ENCODE data around the gene BORA. TPM values are rescaled to one million over a fixed set of nuclear protein-coding genes. Genes with fewer than 3 reads are reported as not detected.

The BORA gene
- total RNA-seq, 1 donor from 2014 or later = 3.2 TPM

DNA sequence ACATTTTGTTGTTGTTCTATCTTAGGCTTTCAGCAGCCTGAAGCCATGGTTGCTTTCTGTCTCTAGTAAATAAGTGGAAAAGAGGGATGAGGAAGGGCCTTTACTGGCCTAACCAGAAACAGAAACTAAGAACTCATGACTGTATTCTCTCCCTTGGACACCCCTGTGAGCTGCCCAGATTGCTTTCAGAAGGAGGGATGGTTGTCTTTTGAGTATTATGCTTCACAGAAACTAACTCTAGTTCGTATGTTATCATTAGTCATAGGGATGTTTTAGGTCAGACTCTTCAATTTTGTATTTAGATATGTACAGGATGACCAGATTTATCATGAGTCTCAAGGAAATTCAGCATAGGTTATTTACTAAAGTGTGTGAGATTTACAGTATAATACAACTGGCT, 17.5 kb downstream of the BORA start:
- no peak for FAIRE-seq
- Histone ChIP-seq H3K4me3 (ENCODE audit: low read depth, low read length) (no peak overlapping the region), H3K27me3 (ENCODE audit: control insufficient read depth, insufficient read depth, low read length) (no peaks in the 10 kb centered on the region), H3K36me3 (ENCODE audit: control insufficient read depth, insufficient read depth, low read length) (peaks cover 6% of the 10 kb centered on the region)
- DNase-seq (ENCODE audit: low read depth) = no peak
- TF ChIP-seq, protein P1, sequence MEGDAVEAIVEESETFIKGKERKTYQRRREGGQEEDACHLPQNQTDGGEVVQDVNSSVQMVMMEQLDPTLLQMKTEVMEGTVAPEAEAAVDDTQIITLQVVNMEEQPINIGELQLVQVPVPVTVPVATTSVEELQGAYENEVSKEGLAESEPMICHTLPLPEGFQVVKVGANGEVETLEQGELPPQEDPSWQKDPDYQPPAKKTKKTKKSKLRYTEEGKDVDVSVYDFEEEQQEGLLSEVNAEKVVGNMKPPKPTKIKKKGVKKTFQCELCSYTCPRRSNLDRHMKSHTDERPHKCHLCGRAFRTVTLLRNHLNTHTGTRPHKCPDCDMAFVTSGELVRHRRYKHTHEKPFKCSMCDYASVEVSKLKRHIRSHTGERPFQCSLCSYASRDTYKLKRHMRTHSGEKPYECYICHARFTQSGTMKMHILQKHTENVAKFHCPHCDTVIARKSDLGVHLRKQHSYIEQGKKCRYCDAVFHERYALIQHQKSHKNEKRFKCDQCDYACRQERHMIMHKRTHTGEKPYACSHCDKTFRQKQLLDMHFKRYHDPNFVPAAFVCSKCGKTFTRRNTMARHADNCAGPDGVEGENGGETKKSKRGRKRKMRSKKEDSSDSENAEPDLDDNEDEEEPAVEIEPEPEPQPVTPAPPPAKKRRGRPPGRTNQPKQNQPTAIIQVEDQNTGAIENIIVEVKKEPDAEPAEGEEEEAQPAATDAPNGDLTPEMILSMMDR (IDR thresholded peaks at IDR 0.05; ENCODE audit: insufficient read depth, low read length, severe bottlenecking) = no peak

DNA sequence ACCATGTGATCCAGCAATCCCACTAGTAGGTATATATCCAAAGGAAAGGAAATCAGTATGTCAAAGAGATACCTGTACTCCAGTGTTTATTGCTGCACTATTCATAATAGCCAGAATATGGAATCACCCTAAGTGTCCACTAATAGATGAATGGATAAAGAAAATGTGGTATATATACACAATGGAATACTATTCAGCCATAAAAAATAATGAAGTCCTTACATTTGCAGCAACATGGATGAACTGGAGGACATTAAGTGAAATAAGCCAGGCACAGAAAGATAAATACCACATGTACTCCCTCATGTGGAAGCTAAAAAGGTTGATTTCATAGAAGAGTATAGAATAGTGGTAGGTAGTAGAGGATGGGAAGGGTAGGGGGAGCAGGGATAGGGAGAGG, 23.5 kb downstream of the BORA start:
- TF ChIP-seq, protein P1 (IDR thresholded peaks at IDR 0.05; ENCODE audit: insufficient read depth, low read length, severe bottlenecking) = no peak
- Histone ChIP-seq H3K27me3 (ENCODE audit: control insufficient read depth, insufficient read depth, low read length) (no peaks in the 10 kb centered on the region), H3K36me3 (ENCODE audit: control insufficient read depth, insufficient read depth, low read length) (peaks cover 3% of the 10 kb centered on the region), H3K4me3 (ENCODE audit: low read depth, low read length) (no peak overlapping the region)
- DNase-seq (ENCODE audit: low read depth) (no peak), FAIRE-seq (no peak)

DNA sequence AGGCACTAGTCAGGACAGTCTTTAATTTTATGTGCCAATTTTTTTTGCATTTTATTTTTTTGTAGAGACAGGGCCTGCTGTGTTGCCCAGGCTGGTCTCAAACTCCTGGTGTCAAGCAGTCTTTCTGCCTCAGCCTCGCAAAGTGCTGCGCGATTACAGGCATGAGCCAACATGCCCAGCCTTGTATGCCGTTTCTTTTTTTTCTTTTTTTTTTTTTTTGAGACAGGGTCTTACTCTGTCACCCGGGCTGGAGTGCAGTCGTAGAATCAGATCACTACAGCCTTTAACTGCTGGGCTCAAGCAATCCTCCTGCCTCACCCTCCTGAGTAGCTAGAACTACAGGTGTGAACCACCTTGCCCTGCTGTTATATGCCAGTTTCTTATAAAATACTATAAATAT, 26.4 kb downstream of the BORA start:
- DNase-seq (ENCODE audit: low read depth) (peak; percentile 29), FAIRE-seq (no peak)
- no peaks in the 10 kb centered on the region for H3K27me3 ChIP-seq (ENCODE audit: control insufficient read depth, insufficient read depth, low read length)
- H3K4me3 ChIP-seq (ENCODE audit: low read depth, low read length) = no peak overlapping the region
- H3K36me3 ChIP-seq (ENCODE audit: control insufficient read depth, insufficient read depth, low read length) = no peaks in the 10 kb centered on the region
- TF ChIP-seq, protein P1 (IDR thresholded peaks at IDR 0.05; ENCODE audit: insufficient read depth, low read length, severe bottlenecking) = no peak

DNA sequence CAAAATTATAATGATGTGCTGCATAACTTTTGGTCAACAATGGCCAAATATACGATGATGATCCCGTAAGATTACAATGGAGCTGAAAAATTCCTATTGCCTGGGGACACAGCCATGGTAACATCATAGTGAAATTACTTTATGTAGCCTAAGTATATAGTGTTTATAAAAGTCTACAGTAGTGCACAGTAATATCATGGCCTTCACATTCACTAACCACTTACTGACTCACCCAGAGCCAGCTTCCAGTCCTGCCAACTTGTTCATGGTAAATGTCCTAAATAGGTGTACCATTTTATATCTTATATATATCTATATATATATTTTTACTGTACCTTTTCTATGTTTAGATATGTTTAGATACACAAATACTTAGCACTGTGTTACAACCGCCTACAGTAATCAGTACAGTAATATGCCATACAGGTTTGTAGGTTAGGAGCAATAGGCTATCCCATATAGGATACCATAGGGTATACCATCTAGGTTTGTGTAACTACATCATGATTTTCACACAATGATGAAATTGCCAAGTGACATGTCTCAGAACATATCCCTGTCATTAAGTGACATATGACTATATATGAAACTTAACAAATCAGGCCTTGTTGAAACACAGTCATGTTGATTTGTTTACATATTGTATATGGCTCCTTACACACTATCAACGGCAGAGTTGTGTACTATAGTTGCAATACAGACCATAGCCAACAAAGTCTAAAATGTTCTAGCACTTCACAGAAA, 30.2 kb downstream of the BORA start:
- no peak for DNase-seq (ENCODE audit: low read depth)
- Histone ChIP-seq H3K36me3 (ENCODE audit: control insufficient read depth, insufficient read depth, low read length) (peaks cover 14% of the 10 kb centered on the region), H3K4me3 (ENCODE audit: low read depth, low read length) (no peak overlapping the region), H3K27me3 (ENCODE audit: control insufficient read depth, insufficient read depth, low read length) (no peaks in the 10 kb centered on the region)
- TF ChIP-seq, protein P1 (IDR thresholded peaks at IDR 0.05; ENCODE audit: insufficient read depth, low read length, severe bottlenecking) = no peak
- FAIRE-seq = no peak

DNA sequence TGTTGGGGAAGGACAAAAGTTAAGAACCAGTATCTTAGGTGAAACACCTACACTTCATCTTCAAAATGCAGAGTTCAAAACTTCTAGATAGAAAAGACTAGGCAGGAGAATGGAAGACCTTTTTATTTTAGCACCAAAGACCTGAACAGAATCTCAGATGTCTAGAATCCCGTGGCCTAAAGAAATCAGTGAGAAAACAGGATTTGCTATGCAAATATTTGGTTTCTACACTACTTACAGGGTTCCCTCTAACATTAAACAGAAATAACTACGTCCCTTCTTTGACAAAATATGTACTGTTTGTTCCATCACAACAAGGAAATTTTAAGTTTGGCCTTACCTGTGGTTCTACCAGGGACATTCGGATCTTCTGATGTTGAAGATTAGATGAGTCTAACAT, 32.5 kb downstream of the BORA start:
- Histone ChIP-seq H3K36me3 (ENCODE audit: control insufficient read depth, insufficient read depth, low read length) (peaks cover 14% of the 10 kb centered on the region), H3K4me3 (ENCODE audit: low read depth, low read length) (no peak overlapping the region), H3K27me3 (ENCODE audit: control insufficient read depth, insufficient read depth, low read length) (no peaks in the 10 kb centered on the region)
- no peak for FAIRE-seq
- TF ChIP-seq, protein P1 (IDR thresholded peaks at IDR 0.05; ENCODE audit: insufficient read depth, low read length, severe bottlenecking) = no peak
- DNase-seq (ENCODE audit: low read depth) = no peak

DNA sequence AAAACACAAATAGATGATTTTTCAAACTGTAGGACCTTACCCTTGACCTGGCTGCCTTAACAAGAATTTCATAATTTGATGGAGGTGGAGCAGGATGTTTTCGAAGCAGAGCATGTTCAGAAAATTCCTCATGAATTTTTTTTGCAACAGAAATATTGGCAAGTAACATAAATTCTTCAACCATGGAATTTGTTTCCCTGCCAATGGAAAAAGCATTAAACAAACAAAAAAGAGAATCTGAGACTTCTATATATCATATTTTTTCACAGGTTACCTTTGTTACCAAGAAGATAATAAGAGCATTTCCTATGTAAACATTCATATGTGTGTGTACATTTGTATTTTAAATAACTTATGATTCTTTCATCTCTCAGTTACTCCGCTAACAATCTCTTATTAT, 35.7 kb downstream of the BORA start:
- no peak for DNase-seq (ENCODE audit: low read depth)
- FAIRE-seq = no peak
- no peak overlapping the region for H3K4me3 ChIP-seq (ENCODE audit: low read depth, low read length)
- peaks cover 23% of the 10 kb centered on the region for H3K36me3 ChIP-seq (ENCODE audit: control insufficient read depth, insufficient read depth, low read length)
- TF ChIP-seq, protein P1 (IDR thresholded peaks at IDR 0.05; ENCODE audit: insufficient read depth, low read length, severe bottlenecking) = no peak
- no peaks in the 10 kb centered on the region for H3K27me3 ChIP-seq (ENCODE audit: control insufficient read depth, insufficient read depth, low read length)
